BLaER1 treated with 17β-estradiol and CSF1 and Interleukin-3, amounts not matched to agents 10 nM and 100 nM (cell line): ENCODE measurements around the gene NBEAL1.
A peak's percentile ranks its signal among the peaks of the same experiment; 100 is the strongest.
"Not testable (repeated sequence)": the region's sequence is repeated elsewhere in the genome, so short reads cannot be mapped to it uniquely, and the experiment has no call there.

Source experiments
- H3K27ac ChIP-seq, 11 experiments: shearing (Covaris generic); formaldehyde crosslinking; 2 replicates each; pipeline ENCODE4 v1.8.1; 2022
- H3K27me3 ChIP-seq, 11 experiments: shearing (Covaris generic); formaldehyde crosslinking; 2 replicates each; pipeline ENCODE4 v1.8.1; 2022
- H3K36me3 ChIP-seq, 11 experiments: shearing (Covaris generic); formaldehyde crosslinking; 2 replicates each; pipeline ENCODE4 v1.8.1; 2022
- H3K4me1 ChIP-seq, 10 experiments: shearing (Covaris generic); formaldehyde crosslinking; 2 replicates each; pipeline ENCODE4 v1.8.1; 2022
- H3K4me2 ChIP-seq, 11 experiments: shearing (Covaris generic); formaldehyde crosslinking; 2 replicates each; pipeline ENCODE4 v1.8.1; 2022
- H3K4me3 ChIP-seq, 10 experiments: shearing (Covaris generic); formaldehyde crosslinking; 2 replicates each; pipeline ENCODE4 v1.8.1; 2022
- H3K9ac ChIP-seq, 11 experiments: shearing (Covaris generic); formaldehyde crosslinking; 2 replicates each; pipeline ENCODE4 v1.8.1; 2022
- H3K9me3 ChIP-seq, 11 experiments: shearing (Covaris generic); formaldehyde crosslinking; replicated peaks in 1 of 11; 2 replicates each; pipeline ENCODE4 v1.8.1; 2022
- H4K20me1 ChIP-seq, 11 experiments: shearing (Covaris generic); formaldehyde crosslinking; 2 replicates each; pipeline ENCODE4 v1.8.1; 2022
- Cebpa-rat ChIP-seq, 11 experiments: shearing (Covaris generic); IDR thresholded peaks; 2 replicates each; pipeline ENCODE4 v1.8.1; 2022

Gene NBEAL1

DNA sequence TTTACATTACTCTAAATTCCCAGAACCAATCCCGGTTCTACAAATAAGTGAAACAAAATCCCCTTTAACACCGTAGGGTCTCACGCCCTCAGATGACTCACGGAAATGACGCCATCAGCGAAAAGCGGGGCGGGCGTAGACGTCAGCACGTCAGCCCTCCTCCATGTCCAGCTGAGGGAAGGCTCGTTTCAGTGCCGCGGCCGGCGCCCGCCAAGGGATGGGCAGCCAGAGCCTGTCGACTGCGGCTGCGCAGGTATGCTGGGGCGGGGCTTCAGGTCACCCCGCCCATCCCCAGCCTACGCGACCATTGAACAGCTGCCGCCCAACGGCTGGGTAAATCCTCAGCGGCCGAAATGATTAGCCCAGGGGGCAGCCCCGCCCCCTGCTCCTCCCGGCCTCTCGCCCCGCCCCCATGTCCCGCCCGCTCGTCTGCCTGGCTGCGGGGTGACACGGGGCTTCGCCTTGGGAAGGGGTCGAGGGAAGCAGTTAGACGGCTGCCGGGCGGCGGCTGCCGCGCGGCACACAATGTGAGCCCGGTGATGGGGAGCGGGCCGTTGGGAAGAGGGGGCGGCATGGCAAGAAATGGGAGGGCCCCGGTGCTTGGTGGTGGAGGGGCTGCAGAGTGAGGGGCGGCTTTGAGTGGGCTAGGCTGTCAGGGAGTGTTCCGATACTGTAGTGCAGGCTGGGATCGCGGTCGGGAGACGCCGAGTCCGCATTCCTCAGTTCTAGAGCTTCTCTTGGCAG lies at the start of gene NBEAL1:
NBEAL1 (plus strand) TSS at position 420 of the 744 bp plus-strand sequence. CDS start 1,510 bp downstream, outside the sequence.
- peak within 1 kb of the TSS; percentile 73 to 90 (median 83) for H3K9ac ChIP-seq
- peaks cover 15 to 49% (median 25%) of the 10 kb centered on the region in 10 experiments; a peak in 18 of 20 replicates for H3K4me1 ChIP-seq
- peak within 1 kb of the TSS; percentile 39 to 89 (median 72); a peak in 21 of 22 replicates for H3K27ac ChIP-seq
- H4K20me1 ChIP-seq = no peaks in the 10 kb centered on the region
- H3K36me3 ChIP-seq = no peaks in the 10 kb centered on the region
- no peaks in the 10 kb centered on the region for H3K27me3 ChIP-seq
- peak within 1 kb of the TSS; percentile 64 to 93 (median 84) for H3K4me3 ChIP-seq
- TF ChIP-seq Cebpa-rat (IDR thresholded peaks at IDR 0.05) = no peak
- no peaks in the 10 kb centered on the region for H3K9me3 ChIP-seq
- peak within 1 kb of the TSS; percentile 73 to 97 (median 91) for H3K4me2 ChIP-seq

DNA sequence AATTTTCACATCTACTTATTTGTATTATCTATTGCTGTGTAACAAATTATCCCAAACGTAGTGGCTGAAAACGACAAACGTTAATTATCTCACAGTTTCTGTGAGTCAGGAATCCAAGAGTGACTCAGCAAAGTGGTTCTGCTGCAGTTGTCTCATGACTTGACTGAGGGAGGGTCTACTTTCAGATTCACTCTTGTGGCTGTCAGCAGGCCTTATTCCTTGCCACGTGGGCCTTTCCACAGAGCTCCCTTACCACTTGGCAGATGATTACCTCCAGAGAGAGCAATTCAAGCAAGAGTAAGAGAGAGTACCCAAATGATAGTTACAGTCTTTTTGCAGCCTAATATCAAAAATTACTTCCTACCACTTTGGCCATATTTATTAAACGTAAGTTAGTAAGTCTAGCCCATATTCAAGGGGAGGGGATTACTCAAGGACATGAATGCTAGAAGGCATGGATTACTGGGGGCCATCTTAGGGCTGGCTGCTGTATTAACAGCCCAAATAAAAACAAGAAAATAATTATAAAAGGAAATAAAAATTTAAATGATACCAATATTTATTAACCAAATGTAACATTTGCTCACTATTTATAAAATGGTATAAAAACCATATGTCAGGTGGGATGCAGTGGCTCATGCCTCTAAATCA lies 48.7 kb upstream of the NBEAL1 start:
- 0 out of 22 replicates have a peak overlapping the region, but pooled peaks of 1 of the 11 experiments have one; percentile 10 for H3K4me2 ChIP-seq
- H3K27me3 ChIP-seq = no peaks in the 10 kb centered on the region
- no peak overlapping the region for H3K9ac ChIP-seq
- no peak overlapping the region for H3K4me3 ChIP-seq
- peaks cover 0 to 15% (median 0%) of the 10 kb centered on the region in 11 experiments; a peak in 4 of 22 replicates for H3K36me3 ChIP-seq
- peaks cover 0 to 4% (median 0%) of the 10 kb centered on the region in 10 experiments; a peak in 1 of 20 replicates for H3K4me1 ChIP-seq
- no peak for TF ChIP-seq Cebpa-rat (IDR thresholded peaks at IDR 0.05)
- no peaks in the 10 kb centered on the region for H4K20me1 ChIP-seq
- no peaks in the 10 kb centered on the region for H3K9me3 ChIP-seq
- peak overlapping the region in 2 of 11 experiments; percentile 31 to 53; a peak in 3 of 22 replicates for H3K27ac ChIP-seq

DNA sequence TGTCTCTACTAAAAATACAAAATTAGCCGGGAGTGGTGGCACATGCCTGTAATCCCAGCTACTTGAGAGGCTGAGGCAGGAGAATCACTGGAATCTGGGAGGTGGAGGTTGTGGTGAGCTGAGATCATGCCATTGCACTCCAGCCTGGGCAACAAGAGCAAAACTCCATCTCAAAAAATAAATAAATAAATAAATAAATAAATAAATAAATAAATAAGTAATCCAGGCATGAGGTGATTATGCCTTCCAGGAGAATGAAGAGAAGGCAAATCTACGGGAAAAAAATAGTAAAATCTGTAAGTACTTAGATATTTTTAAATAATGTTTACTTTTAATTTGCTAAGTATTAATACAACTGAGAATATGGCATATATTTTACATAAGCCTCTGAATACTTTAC lies 45.3 kb upstream of the NBEAL1 start:
- H3K36me3 ChIP-seq = peaks cover 0 to 23% (median 11%) of the 10 kb centered on the region in 11 experiments; a peak in 13 of 22 replicates
- H3K9me3 ChIP-seq, H3K27me3 ChIP-seq, H3K4me2 ChIP-seq, H4K20me1 ChIP-seq, H3K27ac ChIP-seq, H3K4me1 ChIP-seq, H3K4me3 ChIP-seq, H3K9ac ChIP-seq: not testable (repeated sequence)

DNA sequence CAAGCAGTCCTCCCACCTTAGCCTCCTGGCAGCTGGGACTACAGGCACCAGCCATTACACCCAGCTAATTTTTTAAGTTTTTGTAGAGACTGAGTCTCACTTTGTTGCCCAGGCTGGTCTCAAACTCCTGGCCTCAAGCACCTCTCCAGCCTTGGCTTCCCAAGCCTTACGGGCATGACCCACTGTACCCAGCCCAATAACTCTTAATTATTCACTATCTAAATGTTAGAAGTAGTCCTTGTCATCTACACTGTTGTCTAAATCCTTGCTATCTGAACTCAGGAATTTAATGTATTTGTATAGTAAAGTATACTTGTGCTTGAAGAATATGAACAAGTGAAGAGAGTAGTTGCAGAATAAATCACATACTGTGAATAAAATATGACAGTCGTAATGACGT lies 37.9 kb upstream of the NBEAL1 start:
- no peak for TF ChIP-seq Cebpa-rat (IDR thresholded peaks at IDR 0.05)
- Histone ChIP-seq H3K27ac (no peak overlapping the region), H3K4me1 (no peaks in the 10 kb centered on the region), H4K20me1 (no peaks in the 10 kb centered on the region), H3K4me2 (no peak overlapping the region), H3K4me3 (no peak overlapping the region), H3K9ac (no peak overlapping the region), H3K27me3 (no peaks in the 10 kb centered on the region), H3K36me3 (peaks cover 4 to 63% (median 22%) of the 10 kb centered on the region in 11 experiments; a peak in 18 of 22 replicates), H3K9me3 (peaks cover 0 to 5% (median 0%) of the 10 kb centered on the region in 11 experiments; a peak in 4 of 22 replicates)

DNA sequence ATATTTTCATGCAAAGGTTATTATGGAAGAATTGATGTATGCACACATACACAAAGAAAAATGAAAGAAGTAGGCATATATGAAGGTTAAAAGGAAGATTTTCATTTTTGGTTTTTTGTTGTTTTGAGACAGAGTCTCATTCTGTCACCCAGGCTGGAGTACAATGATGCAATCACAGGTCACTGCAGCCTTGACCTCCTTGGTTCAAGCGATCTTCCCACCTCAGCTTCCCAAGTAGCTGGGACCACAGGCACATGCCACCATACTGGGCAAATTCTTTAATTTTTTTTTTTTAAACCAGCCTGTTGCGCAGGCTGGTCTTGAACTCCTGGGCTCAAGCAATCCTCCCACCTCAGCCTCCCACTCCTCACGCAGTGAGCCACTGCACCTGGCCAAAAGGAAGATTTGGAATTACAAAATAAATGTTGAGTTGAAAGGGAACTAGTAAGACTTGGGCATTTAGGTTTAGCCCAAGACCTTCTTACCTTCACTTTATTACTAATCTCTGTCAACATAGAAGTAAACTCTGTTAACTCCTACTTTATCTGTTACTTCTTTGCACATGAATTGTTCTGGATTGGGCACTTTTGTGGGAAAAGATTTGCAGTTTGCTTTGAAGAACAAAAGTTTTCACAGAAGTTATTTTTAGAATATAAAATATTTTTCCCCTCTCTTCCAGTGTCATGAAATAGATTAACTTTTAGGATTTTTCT lies 31.7 kb upstream of the NBEAL1 start:
- no peak for TF ChIP-seq Cebpa-rat (IDR thresholded peaks at IDR 0.05)
- Histone ChIP-seq H3K36me3 (peaks cover 4 to 34% (median 12%) of the 10 kb centered on the region in 11 experiments; a peak in 16 of 22 replicates), H3K4me2 (no peak overlapping the region), H4K20me1 (no peaks in the 10 kb centered on the region), H3K4me3 (no peak overlapping the region), H3K9me3 (peaks cover 0 to 5% (median 0%) of the 10 kb centered on the region in 11 experiments; a peak in 4 of 22 replicates), H3K4me1 (no peaks in the 10 kb centered on the region), H3K27ac (no peak overlapping the region), H3K9ac (no peak overlapping the region), H3K27me3 (no peaks in the 10 kb centered on the region)

DNA sequence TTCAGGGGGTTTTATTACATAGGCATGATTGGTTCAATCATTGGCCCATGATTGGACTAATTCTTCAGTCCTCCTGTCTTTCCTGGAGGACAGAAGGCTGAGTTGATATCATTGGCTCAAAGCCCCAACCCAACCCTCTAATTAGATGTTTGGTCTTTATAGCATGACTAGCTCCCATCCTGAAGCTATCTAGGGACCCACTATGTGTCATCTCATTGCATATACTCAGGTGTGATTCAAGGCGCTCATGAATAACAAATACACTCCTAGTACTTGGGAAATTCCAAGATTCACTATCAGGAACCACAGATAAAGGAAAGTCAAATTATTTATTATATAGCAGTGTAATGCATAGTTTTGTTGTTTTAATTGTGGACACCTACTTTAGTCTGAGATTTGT lies 24.9 kb upstream of the NBEAL1 start:
- H3K27me3 ChIP-seq = no peaks in the 10 kb centered on the region
- H3K9ac ChIP-seq = no peak overlapping the region
- no peaks in the 10 kb centered on the region for H3K4me1 ChIP-seq
- TF ChIP-seq Cebpa-rat (IDR thresholded peaks at IDR 0.05) = no peak
- H3K4me2 ChIP-seq = no peak overlapping the region
- H3K36me3 ChIP-seq = no peaks in the 10 kb centered on the region
- H3K27ac ChIP-seq = no peak overlapping the region
- peaks cover 0 to 7% (median 0%) of the 10 kb centered on the region in 11 experiments; a peak in 5 of 22 replicates for H3K9me3 ChIP-seq
- no peak overlapping the region for H3K4me3 ChIP-seq
- H4K20me1 ChIP-seq = no peaks in the 10 kb centered on the region

DNA sequence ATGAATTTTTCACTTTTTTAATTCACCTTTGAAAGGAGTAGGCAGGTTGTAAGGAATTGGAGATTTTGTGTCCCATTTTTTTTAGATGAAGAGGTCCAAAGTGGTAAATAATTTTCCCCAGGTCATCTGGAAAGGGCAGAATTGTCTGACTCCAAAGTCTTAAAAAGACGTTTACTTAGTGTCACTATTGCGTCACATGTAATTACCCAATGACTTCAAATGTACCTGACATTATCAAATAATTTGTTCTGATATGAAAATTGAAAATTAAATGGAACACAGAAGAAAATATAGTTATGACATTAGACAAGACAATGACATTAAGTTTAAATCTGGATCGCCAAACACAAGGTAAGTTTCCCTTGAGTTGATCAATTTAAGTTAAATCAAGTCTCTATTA lies 24.2 kb upstream of the NBEAL1 start:
- H4K20me1 ChIP-seq = no peaks in the 10 kb centered on the region
- no peak overlapping the region for H3K4me2 ChIP-seq
- H3K9ac ChIP-seq = no peak overlapping the region
- H3K9me3 ChIP-seq = peaks cover 0 to 15% (median 0%) of the 10 kb centered on the region in 11 experiments; a peak in 7 of 22 replicates
- H3K4me1 ChIP-seq = no peaks in the 10 kb centered on the region
- TF ChIP-seq Cebpa-rat (IDR thresholded peaks at IDR 0.05) = peak in 2 of 11 experiments; percentile 15 to 21; a peak in 1 of 22 replicates
- no peak overlapping the region for H3K4me3 ChIP-seq
- H3K36me3 ChIP-seq = no peaks in the 10 kb centered on the region
- H3K27me3 ChIP-seq = no peaks in the 10 kb centered on the region
- no peak overlapping the region for H3K27ac ChIP-seq

DNA sequence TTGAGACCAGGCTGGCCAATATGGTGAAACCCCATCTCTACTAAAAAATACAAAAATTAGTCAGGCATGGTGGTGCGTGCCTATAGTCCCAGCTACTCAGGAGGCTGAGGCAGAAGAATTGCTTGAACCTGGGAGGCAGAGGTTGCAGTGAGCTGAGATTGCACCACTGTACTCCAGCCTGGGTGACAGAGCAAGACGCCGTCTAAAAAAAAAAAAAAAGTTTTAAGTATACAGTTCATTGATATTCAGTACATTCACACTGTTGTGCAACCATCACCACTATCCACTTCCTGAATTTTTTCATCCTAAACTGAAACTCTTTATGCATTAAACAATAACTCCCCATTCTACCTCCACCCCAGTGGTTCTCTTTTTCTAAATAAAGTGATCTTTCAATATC lies 17.6 kb upstream of the NBEAL1 start:
- Histone ChIP-seq H3K4me1 (peaks cover 0 to 22% (median 17%) of the 10 kb centered on the region in 10 experiments; a peak in 15 of 20 replicates), H3K9ac (peak overlapping the region in 5 of 11 experiments; percentile 11 to 67 (median 52); a peak in 7 of 22 replicates), H3K9me3 (peaks cover 0 to 18% (median 0%) of the 10 kb centered on the region in 11 experiments; a peak in 8 of 22 replicates), H3K27ac (peak overlapping the region in 10 of 11 experiments; percentile 34 to 87 (median 74); a peak in 19 of 22 replicates), H3K4me2 (peak overlapping the region in 8 of 11 experiments; percentile 47 to 76 (median 62); a peak in 15 of 22 replicates)
- TF ChIP-seq Cebpa-rat (IDR thresholded peaks at IDR 0.05) = peak in 9 of 11 experiments; percentile 29 to 92 (median 81); a peak in 15 of 22 replicates
- not testable (repeated sequence) for H3K36me3 ChIP-seq, H4K20me1 ChIP-seq, H3K4me3 ChIP-seq, H3K27me3 ChIP-seq
